Measurements from ENCODE around the gene MEI4.
"Not testable (repeated sequence)": the region's sequence is repeated elsewhere in the genome, so short reads cannot be mapped to it uniquely, and the experiment has no call there.

The MEI4 gene

GRCh38 chr6:77825204-77825603, 172.4 kb downstream of the MEI4 start:
- no peak for DNase-seq

- no peak for DNase-seq
Measured at GRCh38 chr6:77829736-77830135, 176.9 kb downstream of the MEI4 start.

DNA sequence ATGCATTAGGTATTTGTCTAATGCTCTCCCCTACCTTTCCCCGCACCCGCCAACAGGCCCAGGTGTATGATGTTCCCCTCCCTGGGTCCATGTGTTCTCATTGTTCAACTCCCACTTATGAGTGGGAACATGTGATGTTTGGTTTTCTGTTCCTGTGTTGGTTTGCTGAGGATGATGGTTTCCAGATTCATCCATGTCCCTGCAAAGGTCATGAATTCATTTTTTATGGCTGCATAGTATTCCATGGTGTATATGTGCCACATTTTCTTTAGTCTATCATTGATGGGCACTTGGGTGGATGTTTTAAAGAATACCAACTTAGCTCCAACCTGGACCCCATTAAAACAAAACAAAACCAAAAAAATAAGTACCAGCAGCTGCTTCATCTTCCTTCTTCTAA, 180.9 kb downstream of the MEI4 start:
- DNase-seq: not testable (repeated sequence)

GRCh38 chr6:77834591-77834996, 181.8 kb downstream of the MEI4 start:
- no peak for DNase-seq

- no peak for DNase-seq
Measured at GRCh38 chr6:77837034-77837784, 184.4 kb downstream of the MEI4 start.

DNA sequence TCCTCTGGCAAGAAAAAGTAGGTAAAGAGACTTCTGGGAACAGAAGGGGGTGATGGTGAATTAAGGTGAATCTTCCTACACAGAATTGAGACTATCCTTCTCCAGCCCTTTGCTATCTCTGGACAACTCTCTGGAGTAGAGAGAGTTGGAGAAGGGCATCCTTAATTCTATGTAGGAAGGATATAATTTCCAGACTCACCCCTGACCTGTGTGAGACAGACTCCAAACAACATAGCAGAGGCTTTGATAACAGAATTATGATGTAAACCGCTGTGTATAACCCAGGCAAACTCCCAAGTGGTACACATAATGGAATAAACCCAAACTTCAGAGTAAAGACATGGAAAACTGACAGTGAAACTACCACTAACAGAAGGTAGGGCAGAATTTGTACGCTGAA, 186.5 kb downstream of the MEI4 start:
- DNase-seq: no peak

- no peak for DNase-seq
Measured at GRCh38 chr6:77844822-77845221, 192.0 kb downstream of the MEI4 start.

GRCh38 chr6:77853401-77853800, 200.6 kb downstream of the MEI4 start:
- DNase-seq: no peak

DNA sequence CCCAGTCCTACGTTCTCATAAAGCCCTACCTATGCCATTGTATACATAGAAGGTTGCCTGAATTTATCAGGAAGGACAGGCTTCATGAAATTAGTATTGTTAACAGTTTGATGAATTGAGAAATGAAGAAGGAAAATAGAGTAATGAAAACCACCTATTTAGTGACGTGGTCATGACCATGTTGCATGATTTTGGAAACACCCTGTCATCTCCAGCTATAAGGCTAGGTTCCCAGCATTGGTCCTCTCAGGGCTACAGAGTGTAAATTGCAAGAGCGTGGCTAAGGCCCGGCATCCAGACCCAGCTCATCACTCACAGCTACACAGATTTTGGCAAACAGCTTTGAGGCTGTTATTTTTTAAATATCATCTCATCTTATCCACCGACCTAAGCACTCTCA, 203.6 kb downstream of the MEI4 start:
- no peak for DNase-seq

DNA sequence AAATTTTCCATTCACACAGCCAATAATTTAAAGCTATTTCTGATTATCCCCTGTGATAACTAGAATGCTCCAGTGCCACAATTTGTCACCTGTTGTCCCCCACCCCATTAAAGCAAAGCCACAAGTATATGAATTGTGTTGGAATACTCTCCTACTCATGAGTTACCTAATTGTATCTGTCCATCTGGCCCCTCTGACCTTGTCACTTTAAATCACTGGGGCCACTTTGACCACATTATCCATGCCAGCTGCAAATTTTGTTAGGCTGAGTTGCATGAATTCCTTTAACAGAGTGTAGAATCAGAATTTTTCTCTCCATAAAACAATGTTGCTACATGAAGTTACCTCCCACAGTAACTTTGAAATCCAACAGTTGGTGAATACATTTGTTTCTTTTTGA, 204.6 kb downstream of the MEI4 start:
- DNase-seq: no peak

DNA sequence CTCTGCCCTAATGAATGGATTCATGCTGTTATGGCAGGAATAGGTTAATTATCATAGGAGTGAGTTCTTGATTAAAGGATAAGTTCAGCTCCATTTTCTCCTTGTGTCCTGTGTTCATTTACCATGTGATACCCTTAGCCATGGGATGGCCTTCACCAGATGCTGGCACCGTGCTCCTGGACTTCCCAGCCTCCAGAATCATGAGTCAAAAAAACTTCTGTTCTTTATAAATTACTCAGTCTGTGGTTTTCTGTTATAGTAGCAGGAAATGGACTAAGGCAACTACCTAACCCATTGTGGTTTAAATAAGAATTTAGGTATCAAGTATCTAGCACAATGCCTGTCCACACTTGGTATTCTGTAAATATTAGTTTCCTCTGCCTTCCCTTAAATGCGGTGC, 223.5 kb downstream of the MEI4 start:
- DNase-seq: no peak

- DNase-seq: no peak
Measured at GRCh38 chr6:77879527-77879926, 226.7 kb downstream of the MEI4 start.

GRCh38 chr6:77880501-77880900, 227.7 kb downstream of the MEI4 start:
- no peak for DNase-seq

DNA sequence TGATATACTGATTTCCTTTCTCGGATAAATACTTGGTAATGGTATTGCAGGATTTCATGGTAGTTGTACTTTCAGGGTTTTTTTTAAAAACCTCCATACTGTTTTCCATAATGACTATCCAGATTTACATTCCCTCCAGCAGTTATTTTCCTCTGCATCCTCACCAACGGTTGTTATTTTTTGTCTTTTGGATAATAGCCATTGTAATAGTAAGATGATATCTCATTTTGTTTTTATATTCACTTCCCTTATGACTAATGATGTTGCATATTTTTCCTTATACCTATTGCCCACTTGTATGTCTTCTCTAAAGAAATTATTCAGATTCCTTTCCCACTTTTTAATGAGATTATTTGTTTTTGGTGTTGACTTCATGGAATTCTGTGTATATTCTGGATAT, 231.0 kb downstream of the MEI4 start:
- no peak for DNase-seq

GRCh38 chr6:77893391-77893790, 240.6 kb downstream of the MEI4 start:
- DNase-seq: no peak

GRCh38 chr6:77906070-77906469, 253.2 kb downstream of the MEI4 start:
- DNase-seq: no peak

DNA sequence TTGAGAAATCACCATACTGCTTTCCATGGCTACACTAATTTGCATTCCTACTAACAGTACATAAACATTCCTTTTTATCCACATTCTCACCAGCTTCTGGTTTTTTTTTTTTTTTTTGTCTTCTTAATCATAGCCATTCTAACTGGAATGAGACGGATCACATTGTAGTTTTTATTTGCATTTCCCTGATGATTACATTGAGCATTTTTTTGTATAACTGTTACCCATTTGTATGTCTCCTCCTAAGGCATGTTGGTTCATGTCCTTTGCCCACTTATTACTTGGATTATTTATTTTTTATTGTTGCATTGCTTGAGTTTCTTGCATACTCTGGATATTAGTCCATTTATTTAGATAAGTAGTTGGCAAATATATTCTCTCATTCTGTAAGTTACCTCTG, 258.0 kb downstream of the MEI4 start:
- no peak for DNase-seq

GRCh38 chr6:77926198-77926751, 273.4 kb downstream of the MEI4 start:
- no peak for DNase-seq

DNA sequence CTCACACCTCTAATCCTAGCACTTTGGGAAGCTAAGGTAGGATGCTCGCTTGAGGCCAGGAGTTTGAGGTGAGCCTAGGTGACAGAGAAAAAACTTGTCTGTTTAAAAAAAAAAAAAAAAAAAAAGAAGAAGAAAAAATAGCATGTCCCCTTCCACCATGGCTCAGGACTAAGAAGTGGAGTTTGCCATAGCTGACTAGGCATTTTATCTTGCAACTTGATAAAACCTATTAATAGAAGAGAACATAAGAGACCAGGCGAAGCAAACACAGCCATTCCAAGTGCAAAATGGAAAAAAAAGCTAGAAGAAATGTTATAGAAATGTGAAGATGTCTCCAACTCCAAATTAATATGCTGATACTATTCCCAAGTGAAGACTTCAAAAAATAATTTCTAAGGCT, 277.5 kb downstream of the MEI4 start:
- no peak for DNase-seq

DNA sequence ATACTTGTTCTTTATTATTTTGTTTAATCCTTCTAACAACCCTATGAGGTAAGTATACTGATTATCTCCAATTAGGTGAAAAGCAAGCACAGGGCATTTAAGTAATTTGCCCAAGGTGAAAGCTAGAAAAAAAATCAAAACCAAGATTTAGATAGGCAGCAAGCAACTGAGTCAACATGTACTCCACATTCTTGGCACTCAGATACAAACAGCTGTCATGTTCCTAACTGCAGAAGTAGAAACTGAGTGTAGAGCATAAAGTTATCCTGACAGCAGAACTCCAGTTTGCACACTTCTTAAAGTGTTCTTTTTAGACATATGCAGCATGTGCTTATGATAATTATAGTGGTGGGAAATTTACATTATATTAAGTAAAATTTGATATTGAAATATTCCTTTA, 278.1 kb downstream of the MEI4 start:
- DNase-seq: no peak

DNA sequence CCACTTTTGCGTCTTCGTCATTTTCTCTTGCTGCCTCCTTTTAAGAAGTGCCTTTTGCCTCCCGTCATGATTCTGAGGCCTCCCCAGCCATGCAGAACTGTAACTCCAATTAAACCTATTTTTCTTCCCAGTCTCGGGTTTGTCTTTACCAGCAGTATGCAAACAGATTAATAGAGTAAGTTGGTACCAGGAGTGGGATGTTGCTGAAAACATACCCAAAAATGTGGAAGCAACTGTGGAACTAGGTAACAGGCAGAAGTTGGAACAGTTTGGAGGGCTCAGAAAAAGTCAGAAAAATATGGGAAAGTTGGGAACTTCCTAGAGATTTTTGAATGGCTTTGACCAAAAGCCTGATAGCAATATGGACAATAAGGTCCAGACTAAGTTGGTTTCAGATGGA, 309.2 kb downstream of the MEI4 start:
- no peak for DNase-seq

DNA sequence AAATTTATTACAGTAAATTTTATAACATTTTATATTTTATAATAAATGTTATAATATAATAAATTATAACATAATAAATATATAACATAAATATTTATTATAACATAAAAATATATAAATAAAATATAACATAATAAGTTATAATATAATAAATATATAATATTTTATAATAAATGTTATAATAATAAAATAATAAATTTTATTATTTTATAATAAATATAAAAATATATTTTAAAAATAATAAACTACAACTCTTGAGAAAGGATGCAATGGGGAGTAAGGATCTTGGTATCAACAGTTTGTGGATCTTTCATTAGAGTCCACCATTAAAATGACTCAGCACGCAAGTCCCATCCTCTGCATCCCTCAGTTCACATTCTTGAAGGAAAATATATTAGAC, 312.6 kb downstream of the MEI4 start:
- no peak for DNase-seq

DNA sequence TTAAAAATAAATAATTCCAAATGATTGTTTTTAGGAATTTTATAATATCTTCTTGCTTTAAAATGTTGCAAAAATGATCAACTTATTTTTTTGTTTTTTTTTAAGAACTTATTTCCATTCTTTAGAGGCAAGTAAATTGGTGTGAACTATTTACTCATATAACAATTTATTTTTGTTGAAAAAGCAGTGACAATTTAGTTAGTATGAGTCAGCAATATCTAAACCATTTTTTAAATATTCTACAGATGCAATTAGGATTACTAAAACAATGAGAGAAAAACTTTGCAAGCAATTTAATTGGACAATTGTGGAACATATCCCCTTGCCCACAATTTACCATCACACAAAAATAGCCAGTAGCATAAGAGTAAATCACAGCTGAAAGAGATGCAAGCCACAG, 319.5 kb downstream of the MEI4 start:
- DNase-seq: no peak
